ENCODE results near the gene NBL1.

The NBL1 gene

DNA sequence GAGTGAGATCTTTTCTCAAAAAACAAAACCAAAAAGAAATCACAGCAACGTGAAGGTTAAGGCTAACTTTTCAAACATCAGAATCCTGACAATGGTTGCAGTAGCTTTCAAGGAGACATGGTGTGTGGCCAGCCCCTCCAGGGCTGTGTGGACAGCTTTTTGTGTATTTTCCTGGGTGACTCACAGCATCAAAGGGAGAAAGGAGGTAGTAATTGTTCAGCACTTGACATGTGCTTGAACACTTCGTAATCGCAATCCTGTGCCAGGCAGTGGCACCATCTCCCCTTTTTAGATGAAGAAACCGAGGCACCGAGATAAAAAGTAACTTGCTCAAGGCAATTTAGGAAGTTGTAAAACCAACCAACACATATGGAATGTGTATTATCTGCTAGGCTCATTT is 10.3 kb downstream of the NBL1 start (continued):
- TF ChIP-seq, protein P1, sequence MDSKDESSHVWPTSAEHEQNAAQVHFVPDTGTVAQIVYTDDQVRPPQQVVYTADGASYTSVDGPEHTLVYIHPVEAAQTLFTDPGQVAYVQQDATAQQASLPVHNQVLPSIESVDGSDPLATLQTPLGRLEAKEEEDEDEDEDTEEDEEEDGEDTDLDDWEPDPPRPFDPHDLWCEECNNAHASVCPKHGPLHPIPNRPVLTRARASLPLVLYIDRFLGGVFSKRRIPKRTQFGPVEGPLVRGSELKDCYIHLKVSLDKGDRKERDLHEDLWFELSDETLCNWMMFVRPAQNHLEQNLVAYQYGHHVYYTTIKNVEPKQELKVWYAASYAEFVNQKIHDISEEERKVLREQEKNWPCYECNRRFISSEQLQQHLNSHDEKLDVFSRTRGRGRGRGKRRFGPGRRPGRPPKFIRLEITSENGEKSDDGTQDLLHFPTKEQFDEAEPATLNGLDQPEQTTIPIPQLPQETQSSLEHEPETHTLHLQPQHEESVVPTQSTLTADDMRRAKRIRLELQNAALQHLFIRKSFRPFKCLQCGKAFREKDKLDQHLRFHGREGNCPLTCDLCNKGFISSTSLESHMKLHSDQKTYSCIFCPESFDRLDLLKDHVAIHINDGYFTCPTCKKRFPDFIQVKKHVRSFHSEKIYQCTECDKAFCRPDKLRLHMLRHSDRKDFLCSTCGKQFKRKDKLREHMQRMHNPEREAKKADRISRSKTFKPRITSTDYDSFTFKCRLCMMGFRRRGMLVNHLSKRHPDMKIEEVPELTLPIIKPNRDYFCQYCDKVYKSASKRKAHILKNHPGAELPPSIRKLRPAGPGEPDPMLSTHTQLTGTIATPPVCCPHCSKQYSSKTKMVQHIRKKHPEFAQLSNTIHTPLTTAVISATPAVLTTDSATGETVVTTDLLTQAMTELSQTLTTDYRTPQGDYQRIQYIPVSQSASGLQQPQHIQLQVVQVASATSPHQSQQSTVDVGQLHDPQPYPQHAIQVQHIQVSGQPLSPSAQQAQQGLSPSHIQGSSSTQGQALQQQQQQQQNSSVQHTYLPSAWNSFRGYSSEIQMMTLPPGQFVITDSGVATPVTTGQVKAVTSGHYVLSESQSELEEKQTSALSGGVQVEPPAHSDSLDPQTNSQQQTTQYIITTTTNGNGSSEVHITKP (tag by site-specific recombination; IDR thresholded peaks at IDR 0.05): no peak
- no peak for TF ChIP-seq ZNF555 (tag by site-specific recombination; conservative IDR thresholded peaks at IDR 0.05)
- TF ChIP-seq ZNF274 (IDR thresholded peaks at IDR 0.05; ENCODE audit: low read length): no peak
- TF ChIP-seq ZNF274 (tag by site-specific recombination; IDR thresholded peaks at IDR 0.05; ENCODE audit: borderline replicate concordance): no peak

DNA sequence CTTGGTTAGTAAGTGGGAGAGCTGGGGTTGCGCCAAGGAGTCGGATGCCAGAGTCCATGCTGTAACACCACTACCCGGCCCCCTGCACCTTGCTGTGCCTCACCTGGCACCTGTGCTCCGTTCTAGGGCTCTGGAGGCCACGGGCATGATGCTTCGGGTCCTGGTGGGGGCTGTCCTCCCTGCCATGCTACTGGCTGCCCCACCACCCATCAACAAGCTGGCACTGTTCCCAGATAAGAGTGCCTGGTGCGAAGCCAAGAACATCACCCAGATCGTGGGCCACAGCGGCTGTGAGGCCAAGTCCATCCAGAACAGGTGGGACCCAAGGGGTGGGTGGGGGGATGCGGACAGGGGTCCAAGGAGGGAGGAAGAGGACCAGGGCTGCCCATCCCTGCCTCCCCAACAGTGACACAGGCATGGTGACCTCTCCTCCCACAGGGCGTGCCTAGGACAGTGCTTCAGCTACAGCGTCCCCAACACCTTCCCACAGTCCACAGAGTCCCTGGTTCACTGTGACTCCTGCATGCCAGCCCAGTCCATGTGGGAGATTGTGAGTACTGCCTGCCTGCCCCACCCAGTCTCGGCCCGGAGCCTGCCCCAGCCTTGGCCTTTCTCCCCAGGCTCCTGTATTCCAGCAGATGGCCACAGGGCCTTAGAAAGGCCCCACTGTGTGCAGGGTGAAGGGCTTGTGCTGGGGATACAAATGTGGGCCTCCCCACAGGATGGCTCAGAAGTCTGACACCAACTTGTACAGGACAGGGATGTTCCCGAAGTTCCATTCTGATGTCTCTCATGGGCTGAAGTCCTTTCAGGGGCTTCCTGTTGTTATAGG is 11.0 kb downstream of the NBL1 start:
- Histone ChIP-seq H3K36me3 (ENCODE audit: control insufficient read depth in 2 of 2, insufficient read depth in 1 of 2, low read length in 2 of 2) (no peaks in the 10 kb centered on the region), H3K27ac (ENCODE audit: extremely low read depth, low read depth, low read length) (no peak overlapping the region), H3K4me3 (ENCODE audit: low read depth, low read length) (no peak overlapping the region), H3K4me1 (ENCODE audit: control insufficient read depth, insufficient read depth, low read length) (no peaks in the 10 kb centered on the region), H3K9me3 (ENCODE audit: control insufficient read depth, insufficient read depth, low read depth, low read length) (no peaks in the 10 kb centered on the region)
- CTCF ChIA-PET: interaction anchor here (0.6 to 2.9 kb wide), 12 partner anchors 7 to 771 kb away, joined by 3 to 12 read pairs (median 4); no protein-coding TSS in a partner anchor
- no peak for TF ChIP-seq YY1 (tag by site-specific recombination; IDR thresholded peaks at IDR 0.05)
- TF ChIP-seq ZNF292 (tag by site-specific recombination; IDR thresholded peaks at IDR 0.05; ENCODE audit: borderline replicate concordance, low read depth): no peak
- no peak for TF ChIP-seq ZNF140 (tag by site-specific recombination; IDR thresholded peaks at IDR 0.05)
- TF ChIP-seq ZNF623 (tag by site-specific recombination; IDR thresholded peaks at IDR 0.05): no peak
- TF ChIP-seq ZNF473 (tag by site-specific recombination; IDR thresholded peaks at IDR 0.05): no peak
- TF ChIP-seq ZNF629 (tag by site-specific recombination; IDR thresholded peaks at IDR 0.05): no peak
- no peak for TF ChIP-seq YY2 (tag by site-specific recombination; IDR thresholded peaks at IDR 0.05)
- TF ChIP-seq SCRT1 (tag by site-specific recombination; IDR thresholded peaks at IDR 0.05; ENCODE audit: borderline replicate concordance): no peak
- no peak for TF ChIP-seq ZNF48 (tag by site-specific recombination; IDR thresholded peaks at IDR 0.05)
- no peak for TF ChIP-seq ZNF354C (tag by site-specific recombination; IDR thresholded peaks at IDR 0.05; ENCODE audit: borderline replicate concordance, low read depth)
- no peak for TF ChIP-seq ZNF529 (tag by site-specific recombination; IDR thresholded peaks at IDR 0.05; ENCODE audit: insufficient replicate concordance)
- no peak for TF ChIP-seq ZNF148 (tag by site-specific recombination; IDR thresholded peaks at IDR 0.05; ENCODE audit: borderline replicate concordance)
- no peak for TF ChIP-seq ZNF174 (tag by site-specific recombination; IDR thresholded peaks at IDR 0.05)
- TF ChIP-seq ZNF558 (tag by site-specific recombination; IDR thresholded peaks at IDR 0.05): no peak
- TF ChIP-seq KLF8 (tag by site-specific recombination; IDR thresholded peaks at IDR 0.05): no peak
- no peak for TF ChIP-seq ZEB2 (tag by site-specific recombination; IDR thresholded peaks at IDR 0.05)
- TF ChIP-seq ZNF114 (tag by site-specific recombination; IDR thresholded peaks at IDR 0.05): no peak
- TF ChIP-seq ZNF2 (tag by site-specific recombination; IDR thresholded peaks at IDR 0.05): no peak
- TF ChIP-seq ZNF501 (tag by site-specific recombination; IDR thresholded peaks at IDR 0.05): no peak
- no peak for TF ChIP-seq ZNF585B (tag by site-specific recombination; IDR thresholded peaks at IDR 0.05)
- POLR2A ChIA-PET: interaction anchor here (1.4 kb wide), 1 partner anchor 15 kb away, joined by 3 read pairs; no protein-coding TSS in a partner anchor

All from HEK293 (cell line).